ENCODE results near the gene C9orf85. TPM values are rescaled to one million over a fixed set of nuclear protein-coding genes. Genes with fewer than 3 reads are reported as not detected.

Gene C9orf85
- total RNA-seq, 2 experiments from 2014 or later, result 5.6 to 14.2 TPM

- H3K36me3 ChIP-seq (ENCODE audit: insufficient read depth, low read length), result peaks cover 27% of the 10 kb centered on the region
- H3K9me3 ChIP-seq (ENCODE audit: low read length), result no peaks in the 10 kb centered on the region
- no peak overlapping the region for H3K27ac ChIP-seq (ENCODE audit: low read depth, low read length, poor library complexity, severe bottlenecking)
- POLR2A ChIA-PET, result interaction anchor here (1.3 to 2.4 kb wide), 2 partner anchors 11 kb away, joined by 4 to 31 read pairs; partner anchors contain the start of genes ABHD17B and C9orf85
- TF ChIP-seq EZH2phosphoT487 (IDR thresholded peaks at IDR 0.05; ENCODE audit: borderline replicate concordance, low read depth, low read length) (no peak), CTCF (conservative IDR thresholded peaks at IDR 0.05; ENCODE audit: low read length) (no peak)
- DNase-seq (ENCODE audit: low spot score), result no peak
- H3K4me2 ChIP-seq (ENCODE audit: low read length), result no peak overlapping the region
- H3K4me1 ChIP-seq (ENCODE audit: insufficient read depth, low read length, poor library complexity, severe bottlenecking), result peaks cover 15% of the 10 kb centered on the region
- no TSS peak for BruUV-seq (replicated peaks)
- intact Hi-C loops (cut with micrococcal nuclease; ENCODE audit: unreplicated experiment), result no loop called here
- no peaks in the 10 kb centered on the region for H4K20me1 ChIP-seq (ENCODE audit: insufficient read depth, low read length)
- CTCF ChIA-PET (ENCODE audit: unreplicated experiment), result interaction anchor here (1.3 kb wide), 1 partner anchor 9 kb away, joined by 3 read pairs; no protein-coding TSS in a partner anchor
- H3K4me3 ChIP-seq (ENCODE audit: low read depth, low read length, poor library complexity, severe bottlenecking), result no peak overlapping the region
- no peaks in the 10 kb centered on the region for H3K9me2 ChIP-seq (ENCODE audit: insufficient read depth, low read length)
- peaks cover 23% of the 10 kb centered on the region; the same call in 1 of the 2 replicates for H3K79me2 ChIP-seq (ENCODE audit: insufficient read depth, low read depth, low read length)
- no peak overlapping the region for H2AFZ ChIP-seq (ENCODE audit: low read length)
These were observed 13.1 kb downstream of the C9orf85 start for GRCh38 chr9:71924576-71924975.

GRCh38 chr9:71925834-71926233, 14.4 kb downstream of the C9orf85 start:
- intact Hi-C loops (cut with micrococcal nuclease; ENCODE audit: unreplicated experiment), result no loop called here
- Histone ChIP-seq H4K20me1 (ENCODE audit: insufficient read depth, low read length) (no peaks in the 10 kb centered on the region), H2AFZ (ENCODE audit: low read length) (no peak overlapping the region), H3K36me3 (ENCODE audit: insufficient read depth, low read length) (peaks cover 15% of the 10 kb centered on the region), H3K4me3 (ENCODE audit: low read depth, low read length, poor library complexity, severe bottlenecking) (no peak overlapping the region), H3K79me2 (ENCODE audit: insufficient read depth, low read depth, low read length) (peaks cover 21% of the 10 kb centered on the region; the same call in 1 of the 2 replicates), H3K4me2 (ENCODE audit: low read length) (no peak overlapping the region), H3K4me1 (ENCODE audit: insufficient read depth, low read length, poor library complexity, severe bottlenecking) (peaks cover 6% of the 10 kb centered on the region), H3K9me3 (ENCODE audit: low read length) (no peaks in the 10 kb centered on the region), H3K27ac (ENCODE audit: low read depth, low read length, poor library complexity, severe bottlenecking) (no peak overlapping the region), H3K9me2 (ENCODE audit: insufficient read depth, low read length) (no peaks in the 10 kb centered on the region)
- ChIA-PET CTCF (ENCODE audit: unreplicated experiment) (interaction anchor here (1.1 to 1.3 kb wide), 2 partner anchors 11 to 12 kb away, joined by 3 to 4 read pairs; no protein-coding TSS in a partner anchor), POLR2A (interaction anchor here (0.5 to 2.4 kb wide), 8 partner anchors 12 to 71 kb away, joined by 3 to 31 read pairs (median 4); partner anchors contain the start of genes ABHD17B and C9orf85)
- no peak for TF ChIP-seq CTCF (conservative IDR thresholded peaks at IDR 0.05; ENCODE audit: low read length)
- no peak for TF ChIP-seq EZH2phosphoT487 (IDR thresholded peaks at IDR 0.05; ENCODE audit: borderline replicate concordance, low read depth, low read length)
- DNase-seq (ENCODE audit: low spot score), result no peak
- BruUV-seq (replicated peaks), result no TSS peak

GRCh38 chr9:71928376-71928775, 16.9 kb downstream of the C9orf85 start:
- no peak for DNase-seq (ENCODE audit: low spot score)
- intact Hi-C loops (cut with micrococcal nuclease; ENCODE audit: unreplicated experiment), result no loop called here
- Histone ChIP-seq H4K20me1 (ENCODE audit: insufficient read depth, low read length) (0 out of 2 replicates have a peak, but pooled peaks cover 5% of the 10 kb centered on the region), H3K4me3 (ENCODE audit: low read depth, low read length, poor library complexity, severe bottlenecking) (no peak overlapping the region), H3K4me2 (ENCODE audit: low read length) (no peak overlapping the region), H3K9me3 (ENCODE audit: low read length) (no peaks in the 10 kb centered on the region), H2AFZ (ENCODE audit: low read length) (no peak overlapping the region), H3K4me1 (ENCODE audit: insufficient read depth, low read length, poor library complexity, severe bottlenecking) (no peaks in the 10 kb centered on the region), H3K36me3 (ENCODE audit: insufficient read depth, low read length) (no peaks in the 10 kb centered on the region), H3K79me2 (ENCODE audit: insufficient read depth, low read depth, low read length) (peaks cover 21% of the 10 kb centered on the region; the same call in 1 of the 2 replicates), H3K27ac (ENCODE audit: low read depth, low read length, poor library complexity, severe bottlenecking) (no peak overlapping the region), H3K9me2 (ENCODE audit: insufficient read depth, low read length) (no peaks in the 10 kb centered on the region)
- ChIA-PET POLR2A (interaction anchor here (0.6 to 1.6 kb wide), 5 partner anchors 8 to 459 kb away, joined by 4 to 7 read pairs (median 6); no protein-coding TSS in a partner anchor), CTCF (ENCODE audit: unreplicated experiment) (interaction anchor here (0.8 kb wide), 1 partner anchor 12 kb away, joined by 3 read pairs; no protein-coding TSS in a partner anchor)
- TF ChIP-seq CTCF (conservative IDR thresholded peaks at IDR 0.05; ENCODE audit: low read length), result no peak
- no peak for TF ChIP-seq EZH2phosphoT487 (IDR thresholded peaks at IDR 0.05; ENCODE audit: borderline replicate concordance, low read depth, low read length)
- BruUV-seq (replicated peaks), result no TSS peak

Measured in OCI-LY7 (cell line).